ENCODE data around the gene MOCS1. TPM values are rescaled to one million over a fixed set of nuclear protein-coding genes. Genes with fewer than 3 reads are reported as not detected.

The MOCS1 gene
- total RNA-seq, 2 experiments from 2014 or later: 2.0 to 2.7 TPM

- Mint-ChIP-seq H3K4me1 (ENCODE audit: low read depth) (no peaks in the 10 kb centered on the region), H3K9me3 (no peaks in the 10 kb centered on the region), H3K27ac (no peak overlapping the region), H3K4me3 (no peak overlapping the region), H3K27me3 (no peaks in the 10 kb centered on the region), H3K36me3 (ENCODE audit: low read depth) (no peaks in the 10 kb centered on the region)
- Histone ChIP-seq H3K9me3 (ENCODE audit: control insufficient read depth in 1 of 2, insufficient read depth in 1 of 2, low read length in 2 of 2) (peaks cover 0 to 7% of the 10 kb centered on the region in 2 experiments), H3K27me3 (ENCODE audit: control insufficient read depth in 1 of 2, insufficient read depth in 2 of 2, low read length in 2 of 2) (no peaks in the 10 kb centered on the region), H3K4me1 (ENCODE audit: insufficient read depth, low read length) (no peaks in the 10 kb centered on the region), H3K36me3 (ENCODE audit: insufficient read depth, low read length) (no peaks in the 10 kb centered on the region), H3K27ac (ENCODE audit: low read depth in 1 of 2, low read length in 2 of 2) (no peak overlapping the region), H3K4me3 (ENCODE audit: low read length) (no peak overlapping the region)
- intact Hi-C loops (cut with DNase I, micrococcal nuclease): no loop called here
- ChIA-PET CTCF (no interaction called here), POLR2A (no interaction called here)
- no peak for DNase-seq
- TF ChIP-seq, protein P1, sequence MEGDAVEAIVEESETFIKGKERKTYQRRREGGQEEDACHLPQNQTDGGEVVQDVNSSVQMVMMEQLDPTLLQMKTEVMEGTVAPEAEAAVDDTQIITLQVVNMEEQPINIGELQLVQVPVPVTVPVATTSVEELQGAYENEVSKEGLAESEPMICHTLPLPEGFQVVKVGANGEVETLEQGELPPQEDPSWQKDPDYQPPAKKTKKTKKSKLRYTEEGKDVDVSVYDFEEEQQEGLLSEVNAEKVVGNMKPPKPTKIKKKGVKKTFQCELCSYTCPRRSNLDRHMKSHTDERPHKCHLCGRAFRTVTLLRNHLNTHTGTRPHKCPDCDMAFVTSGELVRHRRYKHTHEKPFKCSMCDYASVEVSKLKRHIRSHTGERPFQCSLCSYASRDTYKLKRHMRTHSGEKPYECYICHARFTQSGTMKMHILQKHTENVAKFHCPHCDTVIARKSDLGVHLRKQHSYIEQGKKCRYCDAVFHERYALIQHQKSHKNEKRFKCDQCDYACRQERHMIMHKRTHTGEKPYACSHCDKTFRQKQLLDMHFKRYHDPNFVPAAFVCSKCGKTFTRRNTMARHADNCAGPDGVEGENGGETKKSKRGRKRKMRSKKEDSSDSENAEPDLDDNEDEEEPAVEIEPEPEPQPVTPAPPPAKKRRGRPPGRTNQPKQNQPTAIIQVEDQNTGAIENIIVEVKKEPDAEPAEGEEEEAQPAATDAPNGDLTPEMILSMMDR (IDR thresholded peaks at IDR 0.05): no peak
- ATAC-seq (ENCODE audit: poor library complexity): no peak
Measured at GRCh38 chr6:39881851-39882530, 52.3 kb downstream of the MOCS1 start.

DNA sequence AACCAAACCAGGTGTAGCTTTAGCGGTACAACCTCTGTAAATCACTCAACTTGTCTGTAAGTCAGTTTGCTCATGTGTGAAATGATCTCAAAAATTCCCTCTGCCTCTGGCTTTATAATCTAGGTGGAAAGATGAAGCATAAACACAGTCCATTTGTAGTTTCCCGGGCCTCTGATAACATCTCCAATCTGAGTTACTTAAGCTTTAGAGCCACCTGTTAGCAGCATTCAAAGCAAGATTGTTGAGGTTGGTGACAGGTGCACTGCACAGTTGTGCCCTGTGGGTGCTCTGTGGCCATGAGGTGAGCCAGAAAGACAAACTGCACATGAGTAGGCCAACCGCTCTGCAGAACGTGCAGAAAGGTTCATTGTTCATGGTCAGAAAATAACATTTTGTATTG, 53.7 kb downstream of the MOCS1 start:
- Mint-ChIP-seq H3K27ac (no peak overlapping the region), H3K4me1 (ENCODE audit: low read depth) (no peaks in the 10 kb centered on the region), H3K4me3 (no peak overlapping the region), H3K36me3 (ENCODE audit: low read depth) (no peaks in the 10 kb centered on the region), H3K9me3 (no peaks in the 10 kb centered on the region), H3K27me3 (no peaks in the 10 kb centered on the region)
- TF ChIP-seq, protein P1 (IDR thresholded peaks at IDR 0.05): no peak
- intact Hi-C loops (cut with DNase I, micrococcal nuclease): no loop called here
- Histone ChIP-seq H3K27ac (ENCODE audit: low read depth in 1 of 2, low read length in 2 of 2) (no peak overlapping the region), H3K4me1 (ENCODE audit: insufficient read depth, low read length) (no peaks in the 10 kb centered on the region), H3K9me3 (ENCODE audit: control insufficient read depth in 1 of 2, insufficient read depth in 1 of 2, low read length in 2 of 2) (peaks cover 0 to 7% of the 10 kb centered on the region in 2 experiments), H3K36me3 (ENCODE audit: insufficient read depth, low read length) (no peaks in the 10 kb centered on the region), H3K4me3 (ENCODE audit: low read length) (no peak overlapping the region), H3K27me3 (ENCODE audit: control insufficient read depth in 1 of 2, insufficient read depth in 2 of 2, low read length in 2 of 2) (no peaks in the 10 kb centered on the region)
- ChIA-PET POLR2A (no interaction called here), CTCF (no interaction called here)
- DNase-seq (no peak), ATAC-seq (ENCODE audit: poor library complexity) (no peak)

DNA sequence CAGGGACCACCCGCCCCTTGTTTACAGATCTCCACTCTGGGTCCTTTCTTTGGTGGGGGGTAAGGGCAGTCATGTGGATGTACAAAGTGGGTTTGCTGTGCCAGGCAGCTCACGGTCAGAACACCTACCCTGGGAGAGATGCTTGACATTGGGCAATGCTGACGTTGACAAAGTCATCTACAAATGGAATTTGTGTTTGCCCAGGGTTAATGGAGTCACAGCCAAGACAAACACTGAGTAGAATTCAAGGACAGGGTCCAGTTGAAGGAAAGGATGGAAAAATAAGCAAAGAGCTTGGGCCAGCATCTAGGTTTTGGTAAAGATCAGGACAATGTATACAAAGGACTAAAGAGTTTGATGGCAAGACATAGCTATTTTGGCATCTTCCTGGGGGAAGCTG, 54.7 kb downstream of the MOCS1 start:
- Histone ChIP-seq H3K27ac (ENCODE audit: low read depth in 1 of 2, low read length in 2 of 2) (no peak overlapping the region), H3K9me3 (ENCODE audit: control insufficient read depth in 1 of 2, insufficient read depth in 1 of 2, low read length in 2 of 2) (peaks cover 0 to 7% of the 10 kb centered on the region in 2 experiments), H3K4me1 (ENCODE audit: insufficient read depth, low read length) (no peaks in the 10 kb centered on the region), H3K36me3 (ENCODE audit: insufficient read depth, low read length) (no peaks in the 10 kb centered on the region), H3K27me3 (ENCODE audit: control insufficient read depth in 1 of 2, insufficient read depth in 2 of 2, low read length in 2 of 2) (no peaks in the 10 kb centered on the region), H3K4me3 (ENCODE audit: low read length) (no peak overlapping the region)
- Mint-ChIP-seq H3K9me3 (no peaks in the 10 kb centered on the region), H3K4me3 (no peak overlapping the region), H3K27ac (no peak overlapping the region), H3K27me3 (no peaks in the 10 kb centered on the region), H3K4me1 (ENCODE audit: low read depth) (no peaks in the 10 kb centered on the region), H3K36me3 (ENCODE audit: low read depth) (no peaks in the 10 kb centered on the region)
- ChIA-PET POLR2A (no interaction called here), CTCF (no interaction called here)
- intact Hi-C loops (cut with DNase I, micrococcal nuclease): no loop called here
- ATAC-seq (ENCODE audit: poor library complexity) (no peak), DNase-seq (no peak)
- TF ChIP-seq, protein P1 (IDR thresholded peaks at IDR 0.05): no peak

All from CD4-positive, alpha-beta T cell (primary cell).